ENCODE results near the gene CNIH3. TPM values are rescaled to one million over a fixed set of nuclear protein-coding genes. Genes with fewer than 3 reads are reported as not detected.

CNIH3 gene
- 0.30 to 0.89 TPM (median 0.63 TPM) in 5 replicates for total RNA-seq (2022; extraction: Qiagen RNA extraction)

DNA sequence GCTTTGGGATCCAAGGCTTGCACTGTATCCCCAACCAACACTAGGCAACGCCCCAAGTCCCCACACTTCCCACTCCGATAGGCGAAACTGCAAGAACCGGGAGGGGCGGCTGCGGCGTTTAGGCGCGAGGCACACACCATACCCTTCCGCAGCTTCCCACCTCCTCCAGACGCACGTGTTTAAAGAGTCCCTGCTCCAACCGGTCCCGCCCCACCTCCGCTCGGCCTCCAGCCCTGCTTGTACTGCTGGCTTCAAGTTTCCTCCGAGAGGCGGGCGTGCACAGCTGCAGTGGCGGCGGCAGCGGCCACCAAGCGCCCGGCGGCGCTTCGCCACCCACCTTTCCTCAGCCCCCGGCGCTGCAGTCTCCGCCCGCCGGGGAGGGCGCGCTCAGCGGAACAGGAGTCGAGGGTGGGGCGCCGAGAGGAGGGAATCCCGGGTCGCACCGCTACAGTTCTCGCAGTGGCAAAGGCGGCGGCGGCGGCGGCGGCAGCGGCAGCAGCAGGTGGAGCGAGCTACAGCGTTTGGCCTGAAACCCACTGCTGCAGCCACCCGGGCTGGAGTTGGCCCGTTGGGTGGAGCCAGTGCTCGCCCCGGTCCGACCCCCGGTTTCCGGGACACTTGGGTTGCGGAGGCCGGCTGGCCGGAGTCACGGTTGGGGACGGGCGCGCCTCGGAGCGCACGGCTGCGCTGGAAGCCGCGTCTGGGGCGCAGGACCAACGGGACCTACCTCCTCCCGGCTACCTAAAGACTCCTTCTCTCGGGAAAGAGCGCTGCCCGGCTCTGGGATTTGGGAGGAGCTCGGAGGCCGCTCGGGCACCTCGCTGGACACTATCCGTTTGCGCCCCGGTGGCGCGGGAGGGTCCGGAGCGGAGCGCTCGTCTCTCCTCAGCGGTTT, at the start of gene CNIH3:
CNIH3 (plus strand) TSS at position 457 of the 895 bp plus-strand sequence. CDS start 858 bp downstream, outside the sequence.

Other genes with a start within 250 kb of the CNIH3 start
- 30.4 to 36.7 TPM (median 36.5 TPM) in 5 replicates for gene WDR26, start 181.5 kb upstream of the CNIH3 start, total RNA-seq (2022; extraction: Qiagen RNA extraction)

Data from A549 treated with Mapracorat at 1 μM for 4 hours (cell line).